Upper lobe of left lung (tissue), 4 donors: ENCODE measurements around the gene SETD2.

Experiments used
- CTCF ChIP-seq, 6 experiments: fragments of 450-650 bp in 4 of 6; fragments of 200-600 bp in 2 of 6; sonication (generic) in 2 of 6; IDR thresholded peaks; one replicate each; pipeline ENCODE4 v1.5.1; 2016 to 2019; ENCODE audit warnings: antibody characterized with exemption in 6 of 6
- EP300 ChIP-seq, 4 donors: sonication (generic); formaldehyde crosslinking; IDR thresholded peaks; one replicate each; pipeline ENCODE4 v1.5.1; 2017; ENCODE audit warnings: antibody characterized with exemption in 4 of 4, control low read depth in 2 of 4
- POLR2A ChIP-seq, 4 donors: fragments of 450-650 bp; IDR thresholded peaks; one replicate each; pipeline ENCODE4 v1.5.1; 2016 to 2017; ENCODE audit warnings: antibody characterized with exemption in 4 of 4, mild to moderate bottlenecking in 2 of 4
- POLR2AphosphoS5 ChIP-seq, 2 donors: sonication (generic); formaldehyde crosslinking; IDR thresholded peaks; one replicate each; pipeline ENCODE4 v1.5.1; 2017; ENCODE audit warnings: antibody characterized with exemption in 2 of 2

- TF ChIP-seq POLR2A (IDR thresholded peaks at IDR 0.05) = no peak
- no peak for TF ChIP-seq CTCF (IDR thresholded peaks at IDR 0.05)
- no peak for TF ChIP-seq POLR2AphosphoS5 (IDR thresholded peaks at IDR 0.05)
- no peak for TF ChIP-seq EP300 (IDR thresholded peaks at IDR 0.05)
Observed at GRCh38 chr3:47028667-47029066, 135.2 kb downstream of the SETD2 start.
